HFFc6 (cell line): ENCODE results near the gene PNPLA2. TPM values are rescaled to one million over a fixed set of nuclear protein-coding genes. Genes with fewer than 3 reads are reported as not detected.

Experiments used
- DNase-seq: peaks from one replicate; pipeline ENCODE4 v3.0.0-alpha.2; 2018
- H3K27ac Mint-ChIP-seq: 2 replicates; pipeline ENCODE4 v1.8.0; 2020; ENCODE audit warnings: mild to moderate bottlenecking, mixed read lengths
- H3K27me3 Mint-ChIP-seq: 2 replicates; pipeline ENCODE4 v1.8.0; 2021; ENCODE audit warnings: mild to moderate bottlenecking, moderate library complexity, mixed read lengths; ENCODE audit not compliant: insufficient read depth
- H3K36me3 Mint-ChIP-seq: 2 replicates; pipeline ENCODE4 v1.8.0; 2021; ENCODE audit warnings: low read depth, mixed read lengths
- H3K4me1 Mint-ChIP-seq: 2 replicates; pipeline ENCODE4 v1.8.0; 2020; ENCODE audit warnings: low read depth, mixed read lengths
- H3K4me3 Mint-ChIP-seq: 2 replicates; pipeline ENCODE4 v1.8.0; 2020; ENCODE audit warnings: mild to moderate bottlenecking, moderate library complexity, mixed read lengths
- H3K9me3 Mint-ChIP-seq: 2 replicates; pipeline ENCODE4 v1.8.0; 2020; ENCODE audit warnings: mild to moderate bottlenecking, mixed read lengths
- total RNA-seq, 6 experiments: library from RNA; stranded (reverse); fragmentation: NEBNext Ultra II Directional; extraction: Animal tissue kit (Norgen Biotek cat#: 25700); gene quantifications; 2 replicates in 1 of 6; 3 replicates in 5 of 6; pipeline ENCODE4 v1.2.3, GENCODE V29; 2021
- TF ChIP-seq, protein P1 (sequence below): fragments of 200-600 bp; sonication (generic); IDR thresholded peaks from 2 replicates; pipeline ENCODE4 v1.5.0; 2021; ENCODE audit warnings: antibody characterized with exemption, mild to moderate bottlenecking

PNPLA2 gene
- total RNA-seq, 6 experiments from 2014 or later, result 103 to 148 (median 130) TPM

- Mint-ChIP-seq H3K4me3 (peak overlapping the region; percentile 93), H3K27ac (peak overlapping the region; percentile 82), H3K27me3 (peaks cover 4% of the 10 kb centered on the region; the same call in 1 of the 2 replicates), H3K36me3 (no peaks in the 10 kb centered on the region; the same call in 1 of the 2 replicates), H3K4me1 (peaks cover 22% of the 10 kb centered on the region), H3K9me3 (no peaks in the 10 kb centered on the region)
- no peak for DNase-seq
- TF ChIP-seq, protein P1, sequence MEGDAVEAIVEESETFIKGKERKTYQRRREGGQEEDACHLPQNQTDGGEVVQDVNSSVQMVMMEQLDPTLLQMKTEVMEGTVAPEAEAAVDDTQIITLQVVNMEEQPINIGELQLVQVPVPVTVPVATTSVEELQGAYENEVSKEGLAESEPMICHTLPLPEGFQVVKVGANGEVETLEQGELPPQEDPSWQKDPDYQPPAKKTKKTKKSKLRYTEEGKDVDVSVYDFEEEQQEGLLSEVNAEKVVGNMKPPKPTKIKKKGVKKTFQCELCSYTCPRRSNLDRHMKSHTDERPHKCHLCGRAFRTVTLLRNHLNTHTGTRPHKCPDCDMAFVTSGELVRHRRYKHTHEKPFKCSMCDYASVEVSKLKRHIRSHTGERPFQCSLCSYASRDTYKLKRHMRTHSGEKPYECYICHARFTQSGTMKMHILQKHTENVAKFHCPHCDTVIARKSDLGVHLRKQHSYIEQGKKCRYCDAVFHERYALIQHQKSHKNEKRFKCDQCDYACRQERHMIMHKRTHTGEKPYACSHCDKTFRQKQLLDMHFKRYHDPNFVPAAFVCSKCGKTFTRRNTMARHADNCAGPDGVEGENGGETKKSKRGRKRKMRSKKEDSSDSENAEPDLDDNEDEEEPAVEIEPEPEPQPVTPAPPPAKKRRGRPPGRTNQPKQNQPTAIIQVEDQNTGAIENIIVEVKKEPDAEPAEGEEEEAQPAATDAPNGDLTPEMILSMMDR, result peak; percentile 14; the same call in 1 of the 2 replicates
These were observed 42.0 kb upstream of the PNPLA2 start for GRCh38 chr11:776561-777287.

- Mint-ChIP-seq H3K9me3 (no peaks in the 10 kb centered on the region), H3K27me3 (peaks cover 4% of the 10 kb centered on the region; the same call in 1 of the 2 replicates), H3K4me3 (peak within 1 kb of the TSS; percentile 93), H3K4me1 (peaks cover 22% of the 10 kb centered on the region), H3K36me3 (no peaks in the 10 kb centered on the region; the same call in 1 of the 2 replicates), H3K27ac (peak within 1 kb of the TSS; percentile 82)
- peak; percentile 80 for DNase-seq
- TF ChIP-seq, protein P1, result no peak
These were observed 41.1 kb upstream of the PNPLA2 start, which contains the start of gene GATD1 for GRCh38 chr11:777288-778255. Gene GATD1, minus strand, starts transcription at chr11:777487. Its CDS starts 25 bp downstream, at chr11:777462.

DNA sequence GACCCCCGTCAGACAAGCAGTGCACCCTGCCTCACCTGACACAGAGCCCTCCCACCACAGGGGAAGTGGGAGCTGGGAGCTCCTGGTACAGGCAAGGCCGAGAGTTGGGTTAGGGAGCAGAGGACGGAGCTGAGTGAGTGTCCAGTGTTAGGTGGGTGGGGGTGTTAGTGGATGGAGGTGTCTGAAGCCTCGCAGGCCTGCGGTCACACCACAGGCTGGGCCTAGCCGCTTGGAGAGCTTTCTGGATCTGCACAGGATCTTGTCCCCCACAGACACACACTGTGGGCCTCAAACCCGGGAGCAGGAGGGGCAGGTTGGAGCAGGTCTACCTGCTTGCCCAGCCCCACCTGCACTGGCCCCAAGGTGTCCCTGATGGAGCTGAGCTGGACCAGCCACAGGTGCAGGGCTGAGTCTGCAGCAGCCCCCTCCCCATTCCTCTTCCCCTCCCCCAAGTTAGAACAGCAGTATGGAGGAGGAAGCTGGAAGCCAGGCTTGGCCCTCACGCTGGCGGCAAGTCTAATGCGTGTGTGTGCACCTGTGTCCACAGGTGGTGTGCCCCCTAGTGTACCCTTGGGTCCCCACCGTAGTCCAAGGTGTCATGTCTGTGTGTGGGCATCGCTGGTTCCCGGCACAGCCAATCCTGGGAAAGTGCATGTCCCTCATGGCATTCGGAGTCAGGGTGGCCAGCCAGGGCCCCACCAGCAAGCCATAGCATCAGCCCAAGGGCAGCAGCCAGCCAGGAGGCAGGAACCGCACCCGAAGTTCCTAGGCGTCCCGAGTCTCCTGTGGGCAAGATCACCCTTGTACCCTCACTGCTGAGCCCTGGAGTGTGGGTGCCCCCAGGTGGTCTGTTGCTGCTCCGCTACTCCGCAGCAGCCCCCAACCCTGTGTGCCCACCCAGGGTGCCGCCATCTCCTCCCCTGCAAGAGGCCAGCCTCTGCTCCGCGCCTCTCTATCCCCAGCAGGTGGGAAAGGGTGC, 39.4 kb upstream of the PNPLA2 start:
- DNase-seq, result no peak
- Mint-ChIP-seq H3K9me3 (no peaks in the 10 kb centered on the region), H3K36me3 (peaks cover 6% of the 10 kb centered on the region), H3K4me1 (peaks cover 35% of the 10 kb centered on the region), H3K27ac (no peak overlapping the region), H3K27me3 (peaks cover 4% of the 10 kb centered on the region; the same call in 1 of the 2 replicates), H3K4me3 (no peak overlapping the region)
- TF ChIP-seq, protein P1, result peak; percentile 21; the same call in 1 of the 2 replicates

DNA sequence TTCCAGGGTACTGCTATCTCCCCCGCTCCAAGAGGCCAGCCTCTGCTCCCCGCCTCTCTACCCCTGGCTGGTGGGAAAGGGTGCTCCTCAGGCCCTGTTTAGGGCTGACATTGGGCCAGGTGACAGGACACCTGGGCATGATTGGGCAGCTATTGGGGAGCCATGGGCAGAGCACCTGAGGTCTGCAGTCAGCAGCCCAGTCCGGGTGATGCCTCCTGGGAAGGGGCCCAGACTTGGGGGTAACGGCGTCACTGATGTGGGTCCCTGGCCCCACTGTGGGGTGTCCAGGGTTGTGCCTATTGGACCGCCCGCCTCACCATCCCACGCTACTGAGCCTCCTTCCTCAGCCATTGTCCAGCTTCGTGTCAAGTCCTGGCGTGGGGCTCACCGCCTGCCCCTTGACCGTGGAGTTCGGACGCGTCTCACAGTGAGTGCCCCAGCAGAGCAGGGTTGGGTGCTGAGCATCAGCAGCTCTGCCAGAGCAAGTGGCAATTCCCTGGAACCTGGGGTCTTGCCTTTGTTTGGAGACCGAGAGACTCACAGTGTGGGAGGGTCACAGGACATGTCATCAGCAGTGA, 38.7 kb upstream of the PNPLA2 start:
- H3K9me3 Mint-ChIP-seq, result no peaks in the 10 kb centered on the region
- TF ChIP-seq, protein P1, result no peak
- DNase-seq, result no peak
- H3K27ac Mint-ChIP-seq, result no peak overlapping the region
- peaks cover 4% of the 10 kb centered on the region; the same call in 1 of the 2 replicates for H3K27me3 Mint-ChIP-seq
- peaks cover 32% of the 10 kb centered on the region for H3K4me1 Mint-ChIP-seq
- no peak overlapping the region for H3K4me3 Mint-ChIP-seq
- peaks cover 6% of the 10 kb centered on the region for H3K36me3 Mint-ChIP-seq
